Hepatocyte (in vitro differentiated cells): ENCODE results near the gene NCOA7. TPM values are rescaled to one million over a fixed set of nuclear protein-coding genes. Genes with fewer than 3 reads are reported as not detected.

Experiments used
- DNase-seq: peaks from one replicate; pipeline ENCODE4 v3.0.0-alpha.2; 2016; ENCODE audit warnings: low spot score
- H2AFZ ChIP-seq: fragments of 200-600 bp; sonication (generic); 2 replicates; pipeline ENCODE4 v1.6.0; 2016; ENCODE audit warnings: antibody characterized with exemption, mild to moderate bottlenecking
- H3K27ac ChIP-seq: fragments of 200-600 bp; sonication (generic); 2 replicates; pipeline ENCODE4 v1.5.1; 2016; ENCODE audit warnings: mild to moderate bottlenecking
- H3K27me3 ChIP-seq: fragments of 200-600 bp; sonication (generic); 2 replicates; pipeline ENCODE4 v1.6.1; 2016
- H3K36me3 ChIP-seq: fragments of 200-600 bp; sonication (generic); replicated peaks from 2 replicates; pipeline ENCODE4 v1.5.1; 2016; ENCODE audit warnings: low read depth; ENCODE audit not compliant: insufficient read depth
- H3K4me1 ChIP-seq: fragments of 200-600 bp; sonication (generic); 2 replicates; pipeline ENCODE4 v1.5.1; 2016; ENCODE audit warnings: mild to moderate bottlenecking, moderate library complexity; ENCODE audit not compliant: insufficient read depth
- H3K4me2 ChIP-seq: fragments of 200-600 bp; sonication (generic); 2 replicates; pipeline ENCODE4 v1.6.0; 2016
- H3K4me3 ChIP-seq: fragments of 200-600 bp; sonication (generic); 2 replicates; pipeline ENCODE4 v1.5.1; 2016; ENCODE audit warnings: mild to moderate bottlenecking
- H3K79me2 ChIP-seq: fragments of 200-600 bp; sonication (generic); 2 replicates; pipeline ENCODE4 v1.6.0; 2017; ENCODE audit warnings: mild to moderate bottlenecking
- H3K9me2 ChIP-seq: fragments of 200-600 bp; sonication (generic); replicated peaks from 2 replicates; pipeline ENCODE4 v1.6.0; 2017; ENCODE audit warnings: mild to moderate bottlenecking; ENCODE audit not compliant: insufficient read depth
- H3K9me3 ChIP-seq: fragments of 200-600 bp; sonication (generic); 2 replicates; pipeline ENCODE4 v1.5.1; 2016; ENCODE audit warnings: low read depth, mild to moderate bottlenecking
- H4K20me1 ChIP-seq: fragments of 200-600 bp; sonication (generic); 2 replicates; pipeline ENCODE4 v1.6.0; 2016; ENCODE audit warnings: mild to moderate bottlenecking; ENCODE audit not compliant: insufficient read depth, poor library complexity, severe bottlenecking
- EZH2 ChIP-seq: fragments of 200-600 bp; sonication (generic); IDR thresholded peaks from 2 replicates; pipeline ENCODE4 v1.6.1; 2016; ENCODE audit warnings: antibody characterized with exemption, mild to moderate bottlenecking, borderline replicate concordance
- EZH2phosphoT487 ChIP-seq: fragments of 200-600 bp; sonication (generic); IDR thresholded peaks from one replicate; pipeline ENCODE4 v1.6.1; 2018; ENCODE audit warnings: antibody characterized with exemption, mild to moderate bottlenecking, low read depth, moderate library complexity; ENCODE audit not compliant: unreplicated experiment, severe bottlenecking
- WGBS: methylation state at CpG from one replicate; pipeline ENCODE4 v1.1.6; 2016; ENCODE audit warnings: low lambda C conversion rate; ENCODE audit errors: missing lambda C conversion rate; 5-methylcytosine and 5-hydroxymethylcytosine counted together
- polyA plus RNA-seq: library from polyadenylated mRNA; unstranded; fragments of >200 nt; fragmentation: Nextera tagmentation; extraction: Ambion mirVana; gene quantifications from 2 replicates; pipeline ENCODE4 v1.2.1, GENCODE V29; 2016
- total RNA-seq: library from RNA; depleted of rRNA; stranded (reverse); fragments of >200 nt; gene quantifications from 2 replicates; pipeline ENCODE4 v1.2.3, GENCODE V29; 2014
- TF ChIP-seq, protein P1 (sequence below): fragments of 200-600 bp; sonication (generic); IDR thresholded peaks from 2 replicates; pipeline ENCODE4 v1.5.1; 2016; ENCODE audit warnings: antibody characterized with exemption, mild to moderate bottlenecking; ENCODE audit not compliant: poor library complexity

The NCOA7 gene
- total and polyA plus RNA-seq, 2 experiments from 2014 or later: 17.3 to 42.0 TPM

DNA sequence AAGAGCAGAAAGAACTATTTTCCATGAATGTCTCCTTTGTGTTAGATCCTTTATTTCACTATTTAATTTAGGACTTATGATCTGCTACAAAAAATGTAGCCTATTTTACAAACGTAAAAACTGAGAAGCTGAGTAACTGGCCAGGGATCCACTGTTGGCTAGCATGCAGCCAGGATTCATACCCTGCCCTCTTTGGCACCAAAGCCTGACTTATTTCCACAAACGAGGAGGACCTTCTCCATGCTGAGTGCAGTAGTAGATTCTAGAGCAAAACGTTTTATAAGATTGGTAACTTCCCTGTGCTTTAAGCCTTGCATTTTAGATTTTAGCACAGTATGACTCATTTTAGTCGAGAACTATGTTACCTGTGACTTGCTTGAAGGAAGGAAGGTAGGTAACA is 74.3 kb downstream of the NCOA7 start:
- Histone ChIP-seq H4K20me1 (no peaks in the 10 kb centered on the region), H3K27me3 (no peaks in the 10 kb centered on the region), H3K4me1 (no peaks in the 10 kb centered on the region), H3K36me3 (no peaks in the 10 kb centered on the region), H2AFZ (no peak overlapping the region), H3K79me2 (no peaks in the 10 kb centered on the region), H3K9me3 (no peaks in the 10 kb centered on the region), H3K4me3 (no peak overlapping the region), H3K9me2 (no peaks in the 10 kb centered on the region), H3K27ac (no peak overlapping the region), H3K4me2 (no peak overlapping the region)
- TF ChIP-seq EZH2 (no peak), EZH2phosphoT487 (no peak)
- TF ChIP-seq, protein P1, sequence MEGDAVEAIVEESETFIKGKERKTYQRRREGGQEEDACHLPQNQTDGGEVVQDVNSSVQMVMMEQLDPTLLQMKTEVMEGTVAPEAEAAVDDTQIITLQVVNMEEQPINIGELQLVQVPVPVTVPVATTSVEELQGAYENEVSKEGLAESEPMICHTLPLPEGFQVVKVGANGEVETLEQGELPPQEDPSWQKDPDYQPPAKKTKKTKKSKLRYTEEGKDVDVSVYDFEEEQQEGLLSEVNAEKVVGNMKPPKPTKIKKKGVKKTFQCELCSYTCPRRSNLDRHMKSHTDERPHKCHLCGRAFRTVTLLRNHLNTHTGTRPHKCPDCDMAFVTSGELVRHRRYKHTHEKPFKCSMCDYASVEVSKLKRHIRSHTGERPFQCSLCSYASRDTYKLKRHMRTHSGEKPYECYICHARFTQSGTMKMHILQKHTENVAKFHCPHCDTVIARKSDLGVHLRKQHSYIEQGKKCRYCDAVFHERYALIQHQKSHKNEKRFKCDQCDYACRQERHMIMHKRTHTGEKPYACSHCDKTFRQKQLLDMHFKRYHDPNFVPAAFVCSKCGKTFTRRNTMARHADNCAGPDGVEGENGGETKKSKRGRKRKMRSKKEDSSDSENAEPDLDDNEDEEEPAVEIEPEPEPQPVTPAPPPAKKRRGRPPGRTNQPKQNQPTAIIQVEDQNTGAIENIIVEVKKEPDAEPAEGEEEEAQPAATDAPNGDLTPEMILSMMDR: no peak
- DNase-seq: no peak
- WGBS: 91% methylated on average over 4 of the region's 4 CpGs

DNA sequence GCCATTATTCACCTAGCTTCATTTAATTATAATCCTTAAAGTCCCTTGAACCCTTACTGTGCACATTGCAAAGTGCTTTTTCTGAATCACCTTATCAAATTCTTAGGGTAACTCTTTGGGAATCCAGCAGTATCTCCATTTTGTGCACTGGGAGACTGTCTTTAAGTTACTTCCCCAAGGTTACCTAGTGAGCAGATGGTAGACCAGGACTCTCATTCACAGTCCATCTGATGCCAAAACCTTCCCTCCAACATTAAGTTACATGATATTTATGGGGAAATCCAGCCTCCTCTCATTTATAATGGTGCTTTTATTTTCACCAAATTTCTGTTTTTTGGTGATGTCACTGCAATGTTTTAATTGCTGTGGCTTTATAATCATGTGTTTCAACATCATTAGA is 75.7 kb downstream of the NCOA7 start:
- no peaks in the 10 kb centered on the region for H3K27me3 ChIP-seq
- H4K20me1 ChIP-seq: no peaks in the 10 kb centered on the region
- H3K4me2 ChIP-seq: no peak overlapping the region
- H3K27ac ChIP-seq: no peak overlapping the region
- no peaks in the 10 kb centered on the region for H3K9me2 ChIP-seq
- DNase-seq: no peak
- no peaks in the 10 kb centered on the region for H3K36me3 ChIP-seq
- no peak overlapping the region for H3K4me3 ChIP-seq
- H2AFZ ChIP-seq: no peak overlapping the region
- no peaks in the 10 kb centered on the region for H3K4me1 ChIP-seq
- TF ChIP-seq, protein P1: no peak
- no peak for TF ChIP-seq EZH2
- TF ChIP-seq EZH2phosphoT487: no peak
- no peaks in the 10 kb centered on the region for H3K9me3 ChIP-seq
- H3K79me2 ChIP-seq: no peaks in the 10 kb centered on the region

DNA sequence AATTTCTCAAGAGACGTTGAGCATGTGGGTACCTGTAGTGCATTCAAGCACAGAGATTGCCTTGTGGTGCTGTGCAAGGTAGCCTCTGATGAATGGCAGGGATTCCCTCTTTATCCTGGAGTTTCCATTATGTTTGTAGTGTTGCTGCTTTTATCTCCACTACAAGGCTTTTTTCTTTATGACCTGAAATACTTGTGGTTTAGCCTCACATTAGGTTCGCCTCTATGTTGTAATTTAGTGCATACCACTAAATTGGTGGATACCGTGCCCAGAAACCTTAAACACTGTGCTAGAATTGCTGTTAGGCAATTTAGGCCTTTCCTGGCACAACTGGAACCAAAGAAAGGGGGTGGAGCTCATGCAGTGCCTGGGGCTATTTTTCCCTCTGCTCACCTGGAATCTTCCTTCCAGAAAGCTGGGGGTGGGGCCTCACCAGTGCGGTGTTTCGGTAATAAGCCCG is 76.8 kb downstream of the NCOA7 start:
- Histone ChIP-seq H3K79me2 (no peaks in the 10 kb centered on the region), H3K9me2 (no peaks in the 10 kb centered on the region), H3K36me3 (no peaks in the 10 kb centered on the region), H4K20me1 (no peaks in the 10 kb centered on the region), H3K4me1 (no peaks in the 10 kb centered on the region), H3K9me3 (no peaks in the 10 kb centered on the region), H2AFZ (no peak overlapping the region), H3K27me3 (no peaks in the 10 kb centered on the region), H3K27ac (no peak overlapping the region), H3K4me2 (no peak overlapping the region), H3K4me3 (no peak overlapping the region)
- DNase-seq: peak; percentile 25
- WGBS: 60% methylated on average over 6 of the region's 6 CpGs
- TF ChIP-seq EZH2: no peak
- TF ChIP-seq EZH2phosphoT487: no peak
- TF ChIP-seq, protein P1: no peak

DNA sequence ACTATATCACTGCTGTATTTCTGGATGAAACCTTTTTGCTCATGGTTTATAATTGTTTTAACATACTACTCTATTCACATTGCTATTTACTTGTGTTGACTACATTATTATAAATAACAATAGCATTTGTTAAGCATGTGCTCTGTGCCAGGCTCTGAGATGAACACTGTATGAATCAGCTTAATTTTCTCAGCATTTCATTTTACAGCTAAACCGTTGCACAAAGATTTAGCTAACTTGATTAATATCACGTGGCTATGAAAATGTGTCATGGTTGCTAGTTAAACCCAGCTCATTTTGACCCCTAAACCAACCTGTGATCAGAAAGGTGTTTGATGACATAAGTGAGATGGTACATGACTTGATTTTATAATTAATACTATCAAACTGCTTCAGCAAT is 77.5 kb downstream of the NCOA7 start:
- H3K36me3 ChIP-seq: no peaks in the 10 kb centered on the region
- no peaks in the 10 kb centered on the region for H3K27me3 ChIP-seq
- no peak for DNase-seq
- no peaks in the 10 kb centered on the region for H3K9me2 ChIP-seq
- H3K4me1 ChIP-seq: peaks cover 4% of the 10 kb centered on the region
- no peaks in the 10 kb centered on the region for H4K20me1 ChIP-seq
- no peaks in the 10 kb centered on the region for H3K79me2 ChIP-seq
- 92% methylated on average over 2 of the region's 2 CpGs for WGBS
- H3K4me3 ChIP-seq: no peak overlapping the region
- no peak overlapping the region for H2AFZ ChIP-seq
- no peak overlapping the region for H3K4me2 ChIP-seq
- H3K27ac ChIP-seq: no peak overlapping the region
- H3K9me3 ChIP-seq: no peaks in the 10 kb centered on the region
- TF ChIP-seq, protein P1: no peak
- no peak for TF ChIP-seq EZH2phosphoT487
- TF ChIP-seq EZH2: no peak
